Measurements from ENCODE around the gene CTBS.

Gene CTBS

DNA sequence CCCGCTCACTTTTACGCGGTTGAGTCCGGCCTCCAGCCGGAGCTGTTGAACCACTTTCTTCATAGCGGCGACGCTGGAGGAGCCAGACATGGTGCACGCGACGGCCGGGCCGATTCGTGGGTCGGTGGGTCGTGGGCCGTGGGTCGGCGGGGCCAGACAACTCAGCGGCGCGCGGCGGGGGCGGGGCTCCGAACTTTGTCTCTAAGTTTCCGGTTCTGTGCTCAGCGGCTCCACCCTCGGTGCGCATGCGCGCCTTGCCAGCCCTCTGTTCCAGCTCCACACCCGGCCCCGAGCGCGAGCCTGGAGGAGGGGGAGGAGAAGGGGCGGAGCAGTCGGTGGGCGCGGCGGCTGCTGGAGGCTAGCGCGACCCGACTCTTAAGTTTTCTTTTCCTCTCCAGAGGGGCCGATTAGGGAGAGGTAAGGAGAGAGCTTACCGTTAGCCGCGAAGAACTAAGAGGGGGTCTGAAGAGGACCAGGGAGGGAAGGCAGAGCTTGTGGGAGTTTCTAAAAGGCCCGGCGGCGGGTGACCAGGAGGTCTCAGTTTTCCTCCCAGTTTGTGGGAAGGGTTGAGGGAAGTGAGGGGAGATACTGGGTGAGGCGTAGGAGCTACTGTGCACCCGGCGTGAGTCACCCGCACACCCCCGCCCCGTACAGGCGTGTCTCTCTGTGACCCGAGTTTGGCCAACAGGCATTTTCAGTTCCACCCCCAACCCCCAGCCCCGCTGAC is 68.1 kb downstream of the CTBS start, which contains the start of the genes GNG5 and SPATA1 (continued):
- no peak for TF ChIP-seq ZNF48 (tag by site-specific recombination; IDR thresholded peaks at IDR 0.05)
- TF ChIP-seq, protein P1, sequence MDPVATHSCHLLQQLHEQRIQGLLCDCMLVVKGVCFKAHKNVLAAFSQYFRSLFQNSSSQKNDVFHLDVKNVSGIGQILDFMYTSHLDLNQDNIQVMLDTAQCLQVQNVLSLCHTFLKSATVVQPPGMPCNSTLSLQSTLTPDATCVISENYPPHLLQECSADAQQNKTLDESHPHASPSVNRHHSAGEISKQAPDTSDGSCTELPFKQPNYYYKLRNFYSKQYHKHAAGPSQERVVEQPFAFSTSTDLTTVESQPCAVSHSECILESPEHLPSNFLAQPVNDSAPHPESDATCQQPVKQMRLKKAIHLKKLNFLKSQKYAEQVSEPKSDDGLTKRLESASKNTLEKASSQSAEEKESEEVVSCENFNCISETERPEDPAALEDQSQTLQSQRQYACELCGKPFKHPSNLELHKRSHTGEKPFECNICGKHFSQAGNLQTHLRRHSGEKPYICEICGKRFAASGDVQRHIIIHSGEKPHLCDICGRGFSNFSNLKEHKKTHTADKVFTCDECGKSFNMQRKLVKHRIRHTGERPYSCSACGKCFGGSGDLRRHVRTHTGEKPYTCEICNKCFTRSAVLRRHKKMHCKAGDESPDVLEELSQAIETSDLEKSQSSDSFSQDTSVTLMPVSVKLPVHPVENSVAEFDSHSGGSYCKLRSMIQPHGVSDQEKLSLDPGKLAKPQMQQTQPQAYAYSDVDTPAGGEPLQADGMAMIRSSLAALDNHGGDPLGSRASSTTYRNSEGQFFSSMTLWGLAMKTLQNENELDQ (tag by site-specific recombination; IDR thresholded peaks at IDR 0.05; ENCODE audit: low read depth), result no peak
- peak; percentile 82 for TF ChIP-seq GLIS1 (tag by site-specific recombination; IDR thresholded peaks at IDR 0.05)
- TF ChIP-seq HOXC10 (CRISPR knock-in tag; IDR thresholded peaks at IDR 0.05), result no peak
- peak; percentile 85 for TF ChIP-seq KLF1 (tag by site-specific recombination; IDR thresholded peaks at IDR 0.05)
- TF ChIP-seq ZNF335 (tag by site-specific recombination; conservative IDR thresholded peaks at IDR 0.05), result peak; percentile 96
- TF ChIP-seq ZBTB48 (tag by site-specific recombination; IDR thresholded peaks at IDR 0.05), result peak; percentile 74
- TF ChIP-seq ZNF302 (tag by site-specific recombination; IDR thresholded peaks at IDR 0.05; ENCODE audit: low read depth), result no peak
- TF ChIP-seq, protein P2, sequence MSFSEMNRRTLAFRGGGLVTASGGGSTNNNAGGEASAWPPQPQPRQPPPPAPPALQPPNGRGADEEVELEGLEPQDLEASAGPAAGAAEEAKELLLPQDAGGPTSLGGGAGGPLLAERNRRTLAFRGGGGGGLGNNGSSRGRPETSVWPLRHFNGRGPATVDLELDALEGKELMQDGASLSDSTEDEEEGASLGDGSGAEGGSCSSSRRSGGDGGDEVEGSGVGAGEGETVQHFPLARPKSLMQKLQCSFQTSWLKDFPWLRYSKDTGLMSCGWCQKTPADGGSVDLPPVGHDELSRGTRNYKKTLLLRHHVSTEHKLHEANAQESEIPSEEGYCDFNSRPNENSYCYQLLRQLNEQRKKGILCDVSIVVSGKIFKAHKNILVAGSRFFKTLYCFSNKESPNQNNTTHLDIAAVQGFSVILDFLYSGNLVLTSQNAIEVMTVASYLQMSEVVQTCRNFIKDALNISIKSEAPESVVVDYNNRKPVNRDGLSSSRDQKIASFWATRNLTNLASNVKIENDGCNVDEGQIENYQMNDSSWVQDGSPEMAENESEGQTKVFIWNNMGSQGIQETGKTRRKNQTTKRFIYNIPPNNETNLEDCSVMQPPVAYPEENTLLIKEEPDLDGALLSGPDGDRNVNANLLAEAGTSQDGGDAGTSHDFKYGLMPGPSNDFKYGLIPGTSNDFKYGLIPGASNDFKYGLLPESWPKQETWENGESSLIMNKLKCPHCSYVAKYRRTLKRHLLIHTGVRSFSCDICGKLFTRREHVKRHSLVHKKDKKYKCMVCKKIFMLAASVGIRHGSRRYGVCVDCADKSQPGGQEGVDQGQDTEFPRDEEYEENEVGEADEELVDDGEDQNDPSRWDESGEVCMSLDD (tag by site-specific recombination; IDR thresholded peaks at IDR 0.05), result peak; percentile 46; the same call in 1 of the 2 replicates
- peak; percentile 98 for TF ChIP-seq GLIS2 (tag by site-specific recombination; IDR thresholded peaks at IDR 0.05)
- peak; percentile 94 for TF ChIP-seq ZEB2 (tag by site-specific recombination; IDR thresholded peaks at IDR 0.05)
- TF ChIP-seq ZNF266 (tag by site-specific recombination; IDR thresholded peaks at IDR 0.05; ENCODE audit: low read depth), result no peak
- 0 out of 2 replicates have a peak, but pooled peaks have one; percentile 26 for TF ChIP-seq ZSCAN23 (tag by site-specific recombination; IDR thresholded peaks at IDR 0.05)
- no peak for TF ChIP-seq ZNF830 (tag by site-specific recombination; IDR thresholded peaks at IDR 0.05; ENCODE audit: low read depth)
- TF ChIP-seq HOXD13 (CRISPR knock-in tag; IDR thresholded peaks at IDR 0.05; ENCODE audit: borderline replicate concordance), result no peak
- peak; percentile 86 for TF ChIP-seq SP7 (tag by site-specific recombination; IDR thresholded peaks at IDR 0.05)
- no peak for TF ChIP-seq ZNF354C (tag by site-specific recombination; IDR thresholded peaks at IDR 0.05; ENCODE audit: borderline replicate concordance, low read depth)
- peak; percentile 50; the same call in 1 of the 2 replicates for TF ChIP-seq MZF1 (tag by site-specific recombination; IDR thresholded peaks at IDR 0.05; ENCODE audit: borderline replicate concordance)
- TF ChIP-seq, protein P3, sequence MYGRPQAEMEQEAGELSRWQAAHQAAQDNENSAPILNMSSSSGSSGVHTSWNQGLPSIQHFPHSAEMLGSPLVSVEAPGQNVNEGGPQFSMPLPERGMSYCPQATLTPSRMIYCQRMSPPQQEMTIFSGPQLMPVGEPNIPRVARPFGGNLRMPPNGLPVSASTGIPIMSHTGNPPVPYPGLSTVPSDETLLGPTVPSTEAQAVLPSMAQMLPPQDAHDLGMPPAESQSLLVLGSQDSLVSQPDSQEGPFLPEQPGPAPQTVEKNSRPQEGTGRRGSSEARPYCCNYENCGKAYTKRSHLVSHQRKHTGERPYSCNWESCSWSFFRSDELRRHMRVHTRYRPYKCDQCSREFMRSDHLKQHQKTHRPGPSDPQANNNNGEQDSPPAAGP (tag by site-specific recombination; IDR thresholded peaks at IDR 0.05), result peak; percentile 86
- TF ChIP-seq, protein P4, sequence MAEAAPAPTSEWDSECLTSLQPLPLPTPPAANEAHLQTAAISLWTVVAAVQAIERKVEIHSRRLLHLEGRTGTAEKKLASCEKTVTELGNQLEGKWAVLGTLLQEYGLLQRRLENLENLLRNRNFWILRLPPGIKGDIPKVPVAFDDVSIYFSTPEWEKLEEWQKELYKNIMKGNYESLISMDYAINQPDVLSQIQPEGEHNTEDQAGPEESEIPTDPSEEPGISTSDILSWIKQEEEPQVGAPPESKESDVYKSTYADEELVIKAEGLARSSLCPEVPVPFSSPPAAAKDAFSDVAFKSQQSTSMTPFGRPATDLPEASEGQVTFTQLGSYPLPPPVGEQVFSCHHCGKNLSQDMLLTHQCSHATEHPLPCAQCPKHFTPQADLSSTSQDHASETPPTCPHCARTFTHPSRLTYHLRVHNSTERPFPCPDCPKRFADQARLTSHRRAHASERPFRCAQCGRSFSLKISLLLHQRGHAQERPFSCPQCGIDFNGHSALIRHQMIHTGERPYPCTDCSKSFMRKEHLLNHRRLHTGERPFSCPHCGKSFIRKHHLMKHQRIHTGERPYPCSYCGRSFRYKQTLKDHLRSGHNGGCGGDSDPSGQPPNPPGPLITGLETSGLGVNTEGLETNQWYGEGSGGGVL (tag by site-specific recombination; IDR thresholded peaks at IDR 0.05), result peak; percentile 96
- TF ChIP-seq MYNN (tag by site-specific recombination; IDR thresholded peaks at IDR 0.05; ENCODE audit: borderline replicate concordance), result peak; percentile 87
- TF ChIP-seq ZNF610 (tag by site-specific recombination; IDR thresholded peaks at IDR 0.05; ENCODE audit: borderline replicate concordance), result peak; percentile 75; the same call in 1 of the 2 replicates
- TF ChIP-seq, protein P5, sequence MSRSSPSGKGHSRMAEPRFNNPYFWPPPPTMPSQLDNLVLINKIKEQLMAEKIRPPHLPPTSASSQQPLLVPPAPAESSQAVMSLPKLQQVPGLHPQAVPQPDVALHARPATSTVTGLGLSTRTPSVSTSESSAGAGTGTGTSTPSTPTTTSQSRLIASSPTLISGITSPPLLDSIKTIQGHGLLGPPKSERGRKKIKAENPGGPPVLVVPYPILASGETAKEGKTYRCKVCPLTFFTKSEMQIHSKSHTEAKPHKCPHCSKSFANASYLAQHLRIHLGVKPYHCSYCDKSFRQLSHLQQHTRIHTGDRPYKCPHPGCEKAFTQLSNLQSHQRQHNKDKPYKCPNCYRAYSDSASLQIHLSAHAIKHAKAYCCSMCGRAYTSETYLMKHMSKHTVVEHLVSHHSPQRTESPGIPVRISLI (tag by site-specific recombination; IDR thresholded peaks at IDR 0.05), result no peak
- TF ChIP-seq ZNF629 (tag by site-specific recombination; IDR thresholded peaks at IDR 0.05), result peak; percentile 77
- TF ChIP-seq ZNF521 (tag by site-specific recombination; IDR thresholded peaks at IDR 0.05), result no peak
- no peak; the same call in 1 of the 2 replicates for TF ChIP-seq ZNF596 (tag by site-specific recombination; IDR thresholded peaks at IDR 0.05)
- 0 out of 2 replicates have a peak, but pooled peaks have one; percentile 34 for TF ChIP-seq ZFP69B (tag by site-specific recombination; IDR thresholded peaks at IDR 0.05)
- peak; percentile 55; the same call in 1 of the 2 replicates for TF ChIP-seq ZSCAN30 (tag by site-specific recombination; IDR thresholded peaks at IDR 0.05)
- peak; percentile 79 for TF ChIP-seq KLF16 (tag by site-specific recombination; IDR thresholded peaks at IDR 0.05)
- peak; percentile 39; the same call in 1 of the 2 replicates for TF ChIP-seq ZNF341 (tag by site-specific recombination; IDR thresholded peaks at IDR 0.05; ENCODE audit: low read depth)
- 0 out of 2 replicates have a peak, but pooled peaks have one; percentile 55 for TF ChIP-seq KLF7 (tag by site-specific recombination; IDR thresholded peaks at IDR 0.05; ENCODE audit: borderline replicate concordance)
